ENCODE results near the gene DIABLO. TPM values are rescaled to one million over a fixed set of nuclear protein-coding genes. Genes with fewer than 3 reads are reported as not detected.

Gene DIABLO
- total RNA-seq, 2 experiments from 2014 or later = 46.1 to 48.1 TPM

- H3K27ac Mint-ChIP-seq = peak overlapping the region; percentile 84
- peaks cover 12% of the 10 kb centered on the region for H3K4me1 Mint-ChIP-seq (ENCODE audit: low read depth)
- CTCF ChIA-PET = no interaction called here
- H3K4me3 Mint-ChIP-seq = peak overlapping the region; percentile 1
- H3K9me3 Mint-ChIP-seq = peaks cover 3% of the 10 kb centered on the region
- DNase-seq = no peak
- H3K36me3 Mint-ChIP-seq (ENCODE audit: low read depth) = no peaks in the 10 kb centered on the region
- intact Hi-C loops (cut with micrococcal nuclease) = no loop called here
- peaks cover 10% of the 10 kb centered on the region for H3K27me3 Mint-ChIP-seq (ENCODE audit: low read depth)
Observed at GRCh38 chr12:122197612-122197966, 28.3 kb downstream of the DIABLO start.

- Mint-ChIP-seq H3K36me3 (ENCODE audit: low read depth) (no peaks in the 10 kb centered on the region), H3K4me1 (ENCODE audit: low read depth) (peaks cover 9% of the 10 kb centered on the region), H3K27ac (no peak overlapping the region), H3K27me3 (ENCODE audit: low read depth) (peaks cover 10% of the 10 kb centered on the region), H3K4me3 (no peak overlapping the region), H3K9me3 (peaks cover 3% of the 10 kb centered on the region)
- DNase-seq = no peak
- intact Hi-C loops (cut with micrococcal nuclease) = no loop called here
- CTCF ChIA-PET = interaction anchor here (1.6 kb wide), 1 partner anchor 141 kb away, joined by 4 read pairs; no protein-coding TSS in a partner anchor
Observed at GRCh38 chr12:122195405-122195804, 30.4 kb downstream of the DIABLO start.

GRCh38 chr12:122194804-122195203 is 31.0 kb downstream of the DIABLO start:
- Mint-ChIP-seq H3K9me3 (peaks cover 3% of the 10 kb centered on the region), H3K4me1 (ENCODE audit: low read depth) (peaks cover 9% of the 10 kb centered on the region), H3K4me3 (no peak overlapping the region), H3K27ac (no peak overlapping the region), H3K27me3 (ENCODE audit: low read depth) (peaks cover 10% of the 10 kb centered on the region), H3K36me3 (ENCODE audit: low read depth) (no peaks in the 10 kb centered on the region)
- DNase-seq = no peak
- CTCF ChIA-PET = interaction anchor here (0.6 to 1.6 kb wide), 2 partner anchors 28 to 140 kb away, joined by 4 to 5 read pairs; no protein-coding TSS in a partner anchor
- intact Hi-C loops (cut with micrococcal nuclease) = no loop called here

GRCh38 chr12:122192441-122192840 is 33.4 kb downstream of the DIABLO start:
- CTCF ChIA-PET = interaction anchor here (1.4 to 2.1 kb wide), 3 partner anchors 60 to 138 kb away, joined by 4 to 6 read pairs (median 5); no protein-coding TSS in a partner anchor
- no peak overlapping the region for H3K27ac Mint-ChIP-seq
- peaks cover 2% of the 10 kb centered on the region for H3K4me1 Mint-ChIP-seq (ENCODE audit: low read depth)
- H3K9me3 Mint-ChIP-seq = peaks cover 3% of the 10 kb centered on the region
- H3K36me3 Mint-ChIP-seq (ENCODE audit: low read depth) = no peaks in the 10 kb centered on the region
- peaks cover 3% of the 10 kb centered on the region for H3K27me3 Mint-ChIP-seq (ENCODE audit: low read depth)
- no peak overlapping the region for H3K4me3 Mint-ChIP-seq
- DNase-seq = no peak
- intact Hi-C loops (cut with micrococcal nuclease) = no loop called here

- CTCF ChIA-PET = interaction anchor here (0.5 to 2.1 kb wide), 19 partner anchors 19 to 313 kb away, joined by 3 to 6 read pairs (median 3); no protein-coding TSS in a partner anchor
- intact Hi-C loops (cut with micrococcal nuclease) = loop anchor here (1.0 to 2.0 kb wide), 4 partner anchors 31 to 137 kb away; no protein-coding TSS in a partner anchor
- no peaks in the 10 kb centered on the region for H3K36me3 Mint-ChIP-seq (ENCODE audit: low read depth)
Observed at GRCh38 chr12:122190842-122191668, 34.8 kb downstream of the DIABLO start.

DNA sequence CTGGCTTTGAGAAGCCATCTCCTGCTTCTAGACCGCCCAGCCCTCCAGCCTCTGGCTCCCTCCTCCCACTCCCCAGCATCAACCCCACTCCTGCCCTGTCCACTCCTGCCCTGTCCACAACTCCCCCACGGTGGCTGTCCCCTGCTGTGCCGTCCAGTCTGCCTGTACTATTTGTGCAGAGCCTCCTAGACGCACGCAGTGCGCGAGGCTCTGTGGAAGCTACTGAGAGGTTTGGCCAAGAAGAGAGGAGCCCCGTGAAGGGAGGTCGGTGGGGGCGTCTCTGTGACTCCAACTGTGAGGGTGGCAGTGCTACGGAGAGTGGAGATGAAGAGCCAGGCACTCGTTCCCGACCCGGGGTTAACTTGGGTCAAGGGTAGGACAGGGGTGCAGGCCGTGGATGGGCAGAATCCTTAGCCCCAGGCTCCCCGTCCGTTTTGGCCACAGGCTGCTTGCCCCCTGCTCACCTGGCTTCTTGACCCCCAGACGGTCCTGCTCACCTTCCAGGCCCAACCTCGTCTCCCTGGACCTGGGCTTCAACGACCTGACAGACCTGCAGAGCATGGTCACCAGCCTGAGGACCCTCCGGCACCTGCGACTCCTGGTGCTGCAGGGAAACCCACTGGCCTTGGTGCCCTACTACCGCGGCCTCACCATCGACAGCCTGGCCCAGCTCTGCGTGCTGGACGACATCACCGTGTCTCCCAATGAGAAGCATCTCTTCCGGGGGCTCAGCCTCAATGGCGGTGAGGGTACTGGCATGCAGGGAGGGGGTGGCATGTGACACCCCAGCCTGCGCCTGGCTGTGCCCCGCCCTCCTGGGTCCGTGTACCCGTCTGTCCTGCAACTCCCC is 36.0 kb downstream of the DIABLO start:
- CTCF ChIA-PET = interaction anchor here (0.7 to 1.3 kb wide), 10 partner anchors 34 to 312 kb away, joined by 3 to 6 read pairs (median 3); no protein-coding TSS in a partner anchor
- no peaks in the 10 kb centered on the region for H3K4me1 Mint-ChIP-seq (ENCODE audit: low read depth)
- H3K27me3 Mint-ChIP-seq (ENCODE audit: low read depth) = peaks cover 3% of the 10 kb centered on the region
- intact Hi-C loops (cut with micrococcal nuclease) = loop anchor here (2.0 kb wide), 1 partner anchor 67 kb away; no protein-coding TSS in a partner anchor
- no peaks in the 10 kb centered on the region for H3K36me3 Mint-ChIP-seq (ENCODE audit: low read depth)
- H3K9me3 Mint-ChIP-seq = peaks cover under 1% of the 10 kb centered on the region
- no peak overlapping the region for H3K27ac Mint-ChIP-seq
- H3K4me3 Mint-ChIP-seq = no peak overlapping the region
- no peak for DNase-seq

More at GRCh38 chr12:122190842-122191668, 34.8 kb downstream of the DIABLO start:
- no peaks in the 10 kb centered on the region for H3K4me1 Mint-ChIP-seq (ENCODE audit: low read depth)
- H3K27me3 Mint-ChIP-seq (ENCODE audit: low read depth) = peaks cover 3% of the 10 kb centered on the region
- peak; percentile 82 for DNase-seq
- H3K27ac Mint-ChIP-seq = no peak overlapping the region
- peaks cover 3% of the 10 kb centered on the region for H3K9me3 Mint-ChIP-seq
- H3K4me3 Mint-ChIP-seq = no peak overlapping the region

GRCh38 chr12:122187466-122187865 is 38.4 kb downstream of the DIABLO start:
- Mint-ChIP-seq H3K27me3 (ENCODE audit: low read depth) (peaks cover 7% of the 10 kb centered on the region), H3K36me3 (ENCODE audit: low read depth) (no peaks in the 10 kb centered on the region), H3K4me1 (ENCODE audit: low read depth) (peaks cover 7% of the 10 kb centered on the region), H3K9me3 (no peaks in the 10 kb centered on the region), H3K27ac (no peak overlapping the region), H3K4me3 (no peak overlapping the region)
- intact Hi-C loops (cut with micrococcal nuclease) = no loop called here
- DNase-seq = no peak
- CTCF ChIA-PET = interaction anchor here (1.2 kb wide), 1 partner anchor 13 kb away, joined by 4 read pairs; the partner anchor contains the start of gene IL31

GRCh38 chr12:122185494-122186082 is 40.3 kb downstream of the DIABLO start:
- Mint-ChIP-seq H3K27ac (no peak overlapping the region), H3K4me3 (no peak overlapping the region), H3K4me1 (ENCODE audit: low read depth) (peaks cover 7% of the 10 kb centered on the region), H3K27me3 (ENCODE audit: low read depth) (peaks cover 7% of the 10 kb centered on the region), H3K36me3 (ENCODE audit: low read depth) (no peaks in the 10 kb centered on the region), H3K9me3 (no peaks in the 10 kb centered on the region)
- CTCF ChIA-PET = no interaction called here
- no peak for DNase-seq
- intact Hi-C loops (cut with micrococcal nuclease) = no loop called here

DNA sequence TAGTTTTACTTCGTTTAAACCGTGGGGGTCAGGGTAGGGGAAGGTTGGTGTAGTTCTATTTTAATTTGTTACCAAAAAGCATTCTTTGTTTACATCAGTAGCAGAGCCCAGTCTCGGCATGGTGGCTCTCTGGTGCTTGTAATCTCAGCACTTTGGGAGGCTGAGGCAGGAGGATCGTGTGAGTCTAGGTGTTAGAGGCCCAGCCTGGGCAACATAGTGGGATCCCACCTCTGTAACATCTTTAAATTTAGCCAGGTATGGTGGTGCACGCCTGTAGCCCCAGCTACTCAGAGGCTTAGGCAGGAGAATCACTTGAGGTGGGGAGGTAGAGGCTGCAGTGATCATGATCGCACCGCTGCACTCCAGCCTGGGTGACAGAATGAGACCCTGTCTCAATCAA is 40.8 kb downstream of the DIABLO start:
- H3K36me3 Mint-ChIP-seq (ENCODE audit: low read depth) = no peaks in the 10 kb centered on the region
- CTCF ChIA-PET = no interaction called here
- no peak overlapping the region for H3K4me3 Mint-ChIP-seq
- H3K27ac Mint-ChIP-seq = no peak overlapping the region
- peaks cover 7% of the 10 kb centered on the region for H3K4me1 Mint-ChIP-seq (ENCODE audit: low read depth)
- no peaks in the 10 kb centered on the region for H3K9me3 Mint-ChIP-seq
- no peak for DNase-seq
- intact Hi-C loops (cut with micrococcal nuclease) = no loop called here
- H3K27me3 Mint-ChIP-seq (ENCODE audit: low read depth) = peaks cover 7% of the 10 kb centered on the region

DNA sequence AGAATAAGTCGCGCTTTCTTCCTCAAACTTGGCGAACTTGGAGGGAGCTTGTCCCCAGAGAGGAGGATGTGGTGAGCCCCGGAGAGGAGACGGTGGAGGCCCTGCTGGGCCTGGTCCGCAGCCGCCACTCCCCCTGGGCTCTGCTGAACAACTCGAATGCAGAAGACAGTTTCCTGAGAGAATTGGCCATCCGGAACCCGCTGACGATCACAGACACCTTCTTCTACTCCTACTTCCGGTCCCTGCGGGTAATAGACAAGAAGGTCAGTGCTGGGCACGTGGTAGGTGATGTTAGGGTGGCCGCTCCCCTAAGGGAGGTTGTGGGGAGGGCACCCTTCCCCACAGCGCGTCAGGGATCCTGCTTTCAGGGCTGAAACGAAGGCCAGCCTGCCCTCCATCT is 41.3 kb downstream of the DIABLO start:
- CTCF ChIA-PET = interaction anchor here (0.7 kb wide), 1 partner anchor 42 kb away, joined by 3 read pairs; no protein-coding TSS in a partner anchor
- intact Hi-C loops (cut with micrococcal nuclease) = no loop called here
- H3K27ac Mint-ChIP-seq = no peak overlapping the region

DNA sequence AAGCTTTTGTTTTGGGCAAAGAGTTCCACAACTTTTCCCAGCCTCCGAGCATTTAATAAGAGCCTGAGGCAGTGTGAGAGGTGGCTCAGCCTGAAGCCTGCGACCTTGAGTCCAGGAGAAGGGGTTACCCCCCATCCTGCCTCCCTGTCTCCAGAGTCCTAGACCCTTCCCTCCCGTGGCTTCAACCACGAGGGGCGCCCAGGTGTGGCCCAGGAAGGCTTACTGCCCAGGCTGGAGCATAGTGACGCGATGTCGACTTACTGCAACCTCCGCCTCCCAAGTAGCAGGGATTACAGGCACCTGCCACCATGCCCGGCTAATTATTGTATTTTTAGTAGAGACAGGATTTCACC is 42.3 kb downstream of the DIABLO start:
- Mint-ChIP-seq H3K27ac (no peak overlapping the region), H3K9me3 (no peaks in the 10 kb centered on the region), H3K36me3 (ENCODE audit: low read depth) (no peaks in the 10 kb centered on the region), H3K4me1 (ENCODE audit: low read depth) (peaks cover 7% of the 10 kb centered on the region), H3K4me3 (peak overlapping the region; percentile 75), H3K27me3 (ENCODE audit: low read depth) (peaks cover 7% of the 10 kb centered on the region)
- no peak for DNase-seq
- intact Hi-C loops (cut with micrococcal nuclease) = no loop called here
- CTCF ChIA-PET = interaction anchor here (1.5 kb wide), 1 partner anchor 53 kb away, joined by 4 read pairs; no protein-coding TSS in a partner anchor

More for the DNA sequence above, 41.3 kb downstream of the DIABLO start:
- no peak for DNase-seq
- peaks cover 7% of the 10 kb centered on the region for H3K27me3 Mint-ChIP-seq (ENCODE audit: low read depth)
- H3K4me3 Mint-ChIP-seq = no peak overlapping the region
- H3K9me3 Mint-ChIP-seq = no peaks in the 10 kb centered on the region
- H3K4me1 Mint-ChIP-seq (ENCODE audit: low read depth) = peaks cover 7% of the 10 kb centered on the region
- no peaks in the 10 kb centered on the region for H3K36me3 Mint-ChIP-seq (ENCODE audit: low read depth)

Data from activated naive CD4-positive, alpha-beta T cell treated with anti-CD3 and anti-CD28 coated beads for 36 hours (primary cell).